ENCODE measurements around the gene MSANTD7. TPM values are rescaled to one million over a fixed set of nuclear protein-coding genes. Genes with fewer than 3 reads are reported as not detected.
"Not testable (repeated sequence)": the region's sequence is repeated elsewhere in the genome, so short reads cannot be mapped to it uniquely, and the experiment has no call there.

Gene MSANTD7
- total RNA-seq, 1 donor from 2014 or later, result 7.8 TPM

DNA sequence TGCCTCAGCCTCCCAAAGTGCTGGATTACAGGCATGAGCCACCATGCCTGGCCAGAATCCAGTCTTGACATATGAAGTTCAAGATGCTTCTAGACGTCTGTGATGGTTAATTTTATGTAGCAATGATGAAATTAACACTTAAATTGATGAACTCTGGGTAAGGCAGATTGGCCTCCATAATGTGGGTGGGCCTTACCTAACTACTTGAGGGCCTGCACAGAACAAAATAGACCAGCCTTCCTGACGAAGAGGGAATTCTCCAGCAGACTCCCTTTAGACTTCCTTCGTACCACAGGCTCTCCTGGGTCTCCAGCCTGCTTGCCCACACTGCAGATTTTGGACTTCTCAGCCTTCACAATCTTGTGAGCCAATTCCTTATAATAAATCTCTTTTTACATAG, 5.0 kb upstream of the MSANTD7 start:
- ATAC-seq (no peak), DNase-seq (ENCODE audit: low spot score) (no peak)
- intact Hi-C loops (cut with DNase I), result no loop called here

- no peak for ATAC-seq
These were observed 1.9 kb upstream of the MSANTD7 start for GRCh38 chr10:14836208-14836607.

GRCh38 chr10:14837003-14837756, 926 bp upstream of the MSANTD7 start:
- intact Hi-C loops (cut with DNase I), result no loop called here
- ATAC-seq (no peak), DNase-seq (ENCODE audit: low spot score) (no peak)

More at GRCh38 chr10:14836208-14836607, 1.9 kb upstream of the MSANTD7 start:
- DNase-seq (ENCODE audit: low spot score), result no peak
- intact Hi-C loops (cut with DNase I), result no loop called here

GRCh38 chr10:14838582-14839304, 637 bp downstream of the MSANTD7 start:
- ATAC-seq (no peak), DNase-seq (ENCODE audit: low spot score) (peak; percentile 71)
- intact Hi-C loops (cut with DNase I), result no loop called here

- intact Hi-C loops (cut with DNase I), result no loop called here
- no peak for ATAC-seq
- DNase-seq (ENCODE audit: low spot score), result no peak
These were observed 1.2 kb downstream of the MSANTD7 start for GRCh38 chr10:14839305-14839695.

- no peak for DNase-seq (ENCODE audit: low spot score)
- intact Hi-C loops (cut with DNase I), result loop anchor here (10.0 kb wide), 1 partner anchor 115 kb away; the partner anchor contains the start of genes DCLRE1C and MEIG1
- no peak for ATAC-seq
These were observed 2.1 kb downstream of the MSANTD7 start for GRCh38 chr10:14840178-14840577.

DNA sequence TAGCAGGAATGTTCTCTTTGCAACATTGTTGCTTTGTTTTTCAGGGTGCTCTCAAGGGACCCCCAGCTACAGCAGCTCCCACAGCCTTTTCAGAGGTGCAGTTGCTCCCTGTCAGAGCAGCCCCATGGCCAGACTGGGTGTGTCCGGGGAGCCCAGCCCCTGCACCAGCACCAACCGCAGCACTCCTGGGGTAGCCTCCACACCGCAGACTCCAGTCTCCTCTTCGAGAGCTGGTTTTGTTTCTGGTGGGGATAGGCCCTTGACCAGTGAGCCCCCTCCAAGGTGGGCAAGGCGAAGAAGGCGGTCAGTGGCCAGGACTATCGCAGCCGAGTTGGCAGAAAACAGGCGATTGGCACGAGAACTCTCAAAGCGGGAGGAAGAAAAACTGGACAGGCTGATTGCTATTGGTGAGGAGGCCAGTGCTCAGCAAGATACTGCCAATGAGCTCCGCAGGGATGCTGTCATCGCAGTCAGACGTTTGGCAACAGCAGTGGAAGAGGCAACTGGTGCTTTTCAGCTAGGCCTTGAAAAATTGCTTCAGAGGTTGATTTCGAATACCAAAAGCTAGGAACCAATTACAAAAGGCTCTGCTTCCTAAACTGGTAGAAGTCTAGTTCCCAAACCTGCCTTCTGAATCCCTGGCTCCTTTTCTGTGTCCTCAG, 5.4 kb downstream of the MSANTD7 start:
- intact Hi-C loops (cut with DNase I), result loop anchor here (10.0 kb wide), 1 partner anchor 111 kb away; the partner anchor contains the start of genes DCLRE1C and MEIG1
- DNase-seq (ENCODE audit: low spot score) (no peak), ATAC-seq (no peak)

DNA sequence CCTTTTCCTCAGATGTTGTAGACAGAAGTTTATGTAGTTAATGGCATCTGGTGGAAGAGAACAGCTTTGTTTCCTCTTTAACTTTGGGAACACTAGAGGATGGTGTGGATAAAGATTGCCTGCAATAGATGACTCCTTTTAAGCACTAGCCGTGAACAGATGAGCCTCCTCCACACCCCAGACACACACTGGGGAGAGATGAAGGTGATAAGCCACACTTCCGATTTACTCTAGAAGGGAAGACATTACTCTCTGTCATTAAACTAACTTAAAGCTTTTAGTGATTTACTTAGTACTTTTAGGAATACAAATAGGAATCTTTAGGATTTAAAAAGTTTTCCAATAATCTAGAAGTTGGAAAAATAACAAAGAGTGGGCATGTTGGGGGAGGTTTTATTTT, 6.8 kb downstream of the MSANTD7 start:
- DNase-seq (ENCODE audit: low spot score) (no peak), ATAC-seq (no peak)
- intact Hi-C loops (cut with DNase I), result loop anchor here (10.0 kb wide), 1 partner anchor 110 kb away; the partner anchor contains the start of genes DCLRE1C and MEIG1

DNA sequence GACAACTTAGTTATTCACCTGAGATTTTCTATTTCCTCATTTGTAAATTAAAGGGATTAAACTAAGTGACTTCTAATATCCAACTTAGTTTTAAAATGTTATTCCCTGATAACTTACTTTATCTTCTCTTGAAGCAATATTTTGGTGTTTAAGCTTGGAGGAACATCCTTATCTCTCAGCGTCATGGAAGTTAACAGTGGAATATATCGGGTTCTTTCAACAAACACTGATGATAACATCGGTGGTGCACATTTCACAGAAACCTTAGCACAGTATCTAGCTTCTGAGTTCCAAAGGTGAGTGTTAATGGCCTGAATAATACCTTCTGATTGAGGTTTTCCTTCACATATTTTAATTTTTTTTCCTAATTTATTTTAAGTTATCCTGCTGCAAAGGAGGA, 14.1 kb downstream of the MSANTD7 start:
- intact Hi-C loops (cut with DNase I), result no loop called here
- ATAC-seq, result no peak
- no peak for DNase-seq (ENCODE audit: low spot score)

GRCh38 chr10:14855453-14855852, 17.3 kb downstream of the MSANTD7 start:
- no peak for DNase-seq (ENCODE audit: low spot score)
- intact Hi-C loops (cut with DNase I), result no loop called here
- no peak for ATAC-seq

DNA sequence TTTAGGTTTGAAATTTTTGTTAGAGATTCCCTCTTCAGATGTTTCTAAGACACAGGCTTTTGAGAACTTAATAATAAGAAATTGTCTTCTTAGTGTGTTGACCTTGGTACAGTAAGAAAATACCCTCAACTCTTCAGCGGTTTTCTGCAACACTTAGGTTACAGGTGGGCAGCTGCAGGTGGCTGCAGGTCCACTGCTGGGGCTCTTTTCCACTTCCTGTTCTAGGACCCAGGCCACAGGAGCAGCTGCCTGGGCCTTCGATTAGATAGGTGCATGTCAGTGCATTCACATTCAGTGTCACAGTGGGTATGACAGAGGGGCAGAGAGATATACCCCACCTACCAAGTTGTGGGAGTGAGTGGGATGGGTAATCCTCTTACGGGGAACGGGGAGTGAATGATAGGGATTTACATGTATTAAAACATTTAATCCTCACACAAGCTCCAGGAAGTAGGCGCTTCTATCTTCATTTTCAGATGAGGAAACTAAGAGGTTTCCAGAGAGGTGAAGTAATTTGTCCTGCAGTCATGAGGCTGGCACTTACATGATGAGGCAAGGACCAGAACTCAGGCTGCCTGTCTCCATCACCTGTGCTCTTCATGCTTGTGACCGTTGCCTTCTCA, 20.3 kb downstream of the MSANTD7 start:
- no peak for DNase-seq (ENCODE audit: low spot score)
- intact Hi-C loops (cut with DNase I), result no loop called here
- ATAC-seq, result no peak

- DNase-seq (ENCODE audit: low spot score) (no peak), ATAC-seq (no peak)
- intact Hi-C loops (cut with DNase I), result no loop called here
These were observed 20.9 kb downstream of the MSANTD7 start for GRCh38 chr10:14859043-14859442.

GRCh38 chr10:14859775-14860174, 21.7 kb downstream of the MSANTD7 start:
- no peak for ATAC-seq
- no peak for DNase-seq (ENCODE audit: low spot score)
- intact Hi-C loops (cut with DNase I), result no loop called here

- intact Hi-C loops (cut with DNase I), result no loop called here
- DNase-seq (ENCODE audit: low spot score) (no peak), ATAC-seq (no peak)
These were observed 22.7 kb downstream of the MSANTD7 start for GRCh38 chr10:14860791-14861190.

DNA sequence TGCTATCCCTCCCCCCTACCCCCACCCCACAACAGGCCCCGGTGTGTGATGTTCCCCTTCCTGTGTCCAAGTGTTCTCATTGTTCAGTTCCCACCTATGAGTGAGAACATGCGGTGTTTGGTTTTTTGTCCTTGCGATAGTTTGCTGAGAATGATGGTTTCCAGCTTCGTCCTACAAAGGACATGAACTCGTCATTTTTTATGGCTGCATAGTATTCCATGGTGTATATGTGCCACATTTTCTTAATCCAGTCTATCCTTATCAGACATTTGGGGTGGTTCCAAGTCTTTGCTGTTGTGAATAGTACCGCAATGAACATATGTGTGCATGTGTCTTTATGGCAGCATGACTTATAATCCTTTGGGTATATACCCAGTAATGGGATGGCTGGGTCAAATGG, 26.4 kb downstream of the MSANTD7 start:
- intact Hi-C loops (cut with DNase I); ATAC-seq; DNase-seq (ENCODE audit: low spot score): not testable (repeated sequence)

GRCh38 chr10:14864871-14865270, 26.8 kb downstream of the MSANTD7 start:
- intact Hi-C loops (cut with DNase I); DNase-seq (ENCODE audit: low spot score); ATAC-seq: not testable (repeated sequence)

- DNase-seq (ENCODE audit: low spot score) (no peak), ATAC-seq (no peak)
These were observed 35.1 kb downstream of the MSANTD7 start for GRCh38 chr10:14873090-14873760.

DNA sequence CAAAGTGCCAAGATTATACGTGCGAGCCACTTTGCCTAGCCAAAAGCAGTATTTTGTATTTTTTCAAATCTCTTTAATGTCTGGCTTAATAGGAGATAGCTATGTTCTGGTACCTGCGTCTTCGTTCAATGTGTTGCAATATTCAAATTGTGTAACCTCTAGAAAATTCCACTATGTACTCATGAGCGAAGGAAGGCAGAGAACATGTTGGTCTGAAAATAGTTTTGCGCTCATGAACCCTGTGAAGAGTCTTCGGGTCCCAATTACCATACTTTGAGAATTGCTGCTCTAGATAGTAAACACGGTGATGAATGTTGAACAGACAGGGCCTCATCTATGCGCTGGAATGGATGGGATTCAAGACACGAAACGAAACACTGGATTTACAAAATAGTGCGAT, 37.8 kb downstream of the MSANTD7 start:
- intact Hi-C loops (cut with DNase I), result no loop called here

More at GRCh38 chr10:14873090-14873760, 35.1 kb downstream of the MSANTD7 start:
- intact Hi-C loops (cut with DNase I), result no loop called here

GRCh38 chr10:14876764-14877163, 38.7 kb downstream of the MSANTD7 start:
- DNase-seq (ENCODE audit: low spot score) (no peak), ATAC-seq (no peak)
- intact Hi-C loops (cut with DNase I), result no loop called here

More for the DNA sequence above, 37.8 kb downstream of the MSANTD7 start:
- DNase-seq (ENCODE audit: low spot score), result no peak
- no peak for ATAC-seq

Data from sciatic nerve (tissue), 2 donors.